Amygdala (tissue), 56 donors: ENCODE data around the gene OR2T35.
A peak's percentile ranks its signal among the peaks of the same experiment; 100 is the strongest.

Source experiments
- DNase-seq, 56 donors: peaks; one replicate each; lab custom pipeline; 2025; lab: John Stamatoyannopoulos, UW

The OR2T35 gene

GRCh38 chr1:248627971-248628844 is 16.9 kb downstream of the OR2T35 start:
- DNase-seq, result no peak

GRCh38 chr1:248625971-248626370 is 19.1 kb downstream of the OR2T35 start:
- DNase-seq, result no peak

DNA sequence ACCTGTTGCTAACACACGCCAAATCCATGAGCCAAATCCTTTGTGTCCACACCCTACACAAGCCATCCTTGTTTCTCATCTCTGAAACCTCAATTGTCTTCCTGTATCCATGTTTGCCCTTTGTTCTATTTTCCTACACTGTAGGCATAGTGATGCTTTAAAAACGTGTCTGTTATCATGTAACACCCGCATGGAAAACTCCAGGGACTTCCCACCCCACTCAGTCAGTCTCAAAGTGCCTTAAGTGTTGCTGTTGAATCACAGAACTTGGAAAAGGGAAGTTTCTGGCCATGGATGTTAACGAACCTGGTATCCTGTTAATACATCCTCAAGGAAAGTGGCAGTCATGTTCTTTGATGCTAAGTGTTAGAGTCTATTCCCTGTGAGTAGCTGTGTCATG is 19.9 kb downstream of the OR2T35 start:
- DNase-seq, result no peak

- DNase-seq, result no peak
These were observed 22.5 kb downstream of the OR2T35 start for GRCh38 chr1:248622570-248623001.

DNA sequence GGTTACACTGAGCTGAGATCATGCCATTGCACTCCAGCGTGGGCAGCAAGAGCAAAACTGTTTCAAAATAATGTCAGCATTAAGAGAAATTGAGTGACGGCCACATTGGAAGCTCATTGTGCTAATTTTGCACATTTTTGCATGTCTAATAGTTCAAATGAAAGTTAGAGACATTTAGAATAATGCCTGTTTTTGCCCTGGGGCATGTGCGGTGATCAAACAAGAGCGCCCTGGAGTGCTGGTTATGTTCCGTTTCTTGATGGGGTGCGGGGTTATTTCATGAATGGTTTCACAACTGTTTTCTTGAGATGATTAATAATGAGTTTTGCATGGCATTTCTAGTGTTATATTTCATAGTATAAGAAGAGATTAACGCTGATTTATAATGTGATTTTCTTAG is 23.3 kb downstream of the OR2T35 start:
- no peak for DNase-seq

DNA sequence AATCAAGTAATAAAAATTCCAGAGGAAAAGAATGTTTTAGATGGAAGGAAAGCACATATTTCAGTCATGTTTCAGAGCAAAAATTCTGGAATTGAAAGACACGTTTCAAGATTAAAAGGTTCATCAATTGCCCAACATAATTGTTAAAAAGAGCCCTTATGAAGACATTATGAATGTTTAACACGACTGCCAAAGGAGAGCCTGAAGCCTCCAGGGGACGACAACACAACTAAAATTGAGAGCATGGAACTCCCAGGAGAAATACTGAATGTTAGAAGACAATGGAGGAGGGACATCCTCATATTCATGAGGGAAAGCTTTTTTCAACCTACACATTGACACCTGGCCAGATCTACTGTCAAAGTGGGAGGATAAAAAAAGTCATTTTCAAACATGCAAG is 26.2 kb downstream of the OR2T35 start:
- peak in 17 of 56 donors; percentile 1 to 69 (median 11) for DNase-seq

GRCh38 chr1:248618119-248618518 is 27.0 kb downstream of the OR2T35 start:
- no peak for DNase-seq

DNA sequence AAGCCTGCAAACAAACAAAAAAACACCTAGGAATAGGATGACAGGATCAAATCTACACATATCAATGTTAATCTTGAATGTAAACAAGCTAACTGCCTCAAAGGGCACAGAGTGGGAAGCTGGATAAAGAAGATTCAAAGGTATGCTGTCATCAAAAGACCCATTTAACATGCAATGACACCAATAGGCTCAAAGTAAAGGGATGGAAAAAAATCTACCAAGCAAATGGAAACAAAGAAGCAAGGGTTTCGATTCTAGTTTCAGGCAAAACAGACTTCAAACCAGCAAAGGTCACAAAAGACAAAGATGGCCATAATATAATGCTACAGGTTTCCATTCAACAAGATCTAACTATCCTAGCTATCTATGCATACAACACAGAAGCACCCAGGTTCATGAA is 31.3 kb downstream of the OR2T35 start:
- no peak for DNase-seq

- DNase-seq, result no peak
These were observed 33.1 kb downstream of the OR2T35 start for GRCh38 chr1:248611883-248612414.

GRCh38 chr1:248610301-248610700 is 34.8 kb downstream of the OR2T35 start:
- no peak for DNase-seq

- no peak for DNase-seq
These were observed 45.7 kb downstream of the OR2T35 start for GRCh38 chr1:248599396-248599795.

DNA sequence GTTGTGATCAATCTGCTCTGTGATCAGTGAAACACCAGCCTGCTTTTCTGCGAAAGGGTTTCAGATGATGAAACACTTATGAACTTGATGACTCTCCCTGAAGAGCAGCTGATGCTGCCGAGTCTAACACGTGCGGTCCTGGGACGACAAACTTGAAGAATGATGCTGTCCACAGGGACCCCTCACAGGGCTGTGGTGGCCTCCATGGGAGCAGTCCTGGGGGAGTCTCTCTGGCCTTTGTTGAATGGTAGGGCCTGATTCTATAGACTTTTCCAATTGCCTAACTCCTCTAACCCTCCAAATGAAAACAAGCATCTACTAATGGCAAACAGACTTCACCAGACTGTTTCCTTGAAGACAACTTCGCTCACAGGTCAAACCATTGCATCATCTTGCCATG is 47.5 kb downstream of the OR2T35 start, which contains the start of gene OR2T10:
Gene OR2T10, minus strand, starts transcription at position 112 of the 400 bp plus-strand sequence. CDS start 3,932 bp downstream, outside the sequence.
- DNase-seq, result no peak

DNA sequence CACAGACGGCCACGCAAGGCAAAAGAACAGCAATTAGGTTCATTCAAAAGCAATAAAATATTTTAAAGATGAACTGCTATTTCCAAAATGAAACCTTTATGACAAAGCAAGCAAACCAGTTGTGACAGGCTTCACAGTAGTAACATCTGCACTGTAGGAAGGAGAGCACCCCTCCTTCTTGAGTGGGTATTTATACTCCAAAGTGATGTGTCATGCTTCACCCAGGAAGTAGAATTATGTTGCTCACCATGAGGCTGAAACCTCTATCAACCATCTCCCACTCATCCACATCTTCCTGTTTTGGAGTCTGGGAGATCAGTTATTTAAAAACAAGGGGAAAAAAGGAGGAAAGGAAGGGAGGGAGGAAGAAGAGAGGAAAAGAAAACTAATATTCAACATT is 48.5 kb downstream of the OR2T35 start:
- no peak for DNase-seq

GRCh38 chr1:248593226-248593625 is 51.9 kb downstream of the OR2T35 start:
- no peak for DNase-seq

- no peak for DNase-seq
These were observed 52.4 kb downstream of the OR2T35 start for GRCh38 chr1:248592655-248593054.

DNA sequence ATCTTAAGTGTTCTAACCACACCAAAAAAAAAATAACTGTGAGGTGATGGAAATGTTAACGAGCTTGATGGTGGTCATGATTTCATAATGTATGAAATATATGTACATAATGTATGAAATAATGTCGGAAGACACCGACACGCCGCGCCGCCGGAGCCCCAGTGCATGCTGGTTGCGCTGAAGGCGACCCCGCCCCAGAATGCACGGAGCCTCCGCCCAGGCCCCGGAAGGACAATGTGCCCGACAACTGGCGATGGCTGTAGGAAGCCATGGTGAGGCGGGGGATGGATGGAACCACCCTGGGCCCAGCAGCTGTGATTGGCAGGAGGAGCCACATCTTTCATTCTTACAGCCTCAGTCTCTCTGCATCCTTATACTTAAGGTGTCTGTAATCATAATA is 55.0 kb downstream of the OR2T35 start:
- no peak for DNase-seq

- no peak for DNase-seq
These were observed 55.7 kb downstream of the OR2T35 start for GRCh38 chr1:248589334-248589733.
